Uterus (tissue), 2 donors: ENCODE results near the gene GPR37L1.

Source experiments
- CTCF ChIP-seq, 4 experiments: fragments of 200-600 bp in 2 of 4; fragments of 450-650 bp in 2 of 4; sonication (generic) in 2 of 4; IDR thresholded peaks; one replicate each; pipeline ENCODE4 v1.5.1; 2016 to 2019; ENCODE audit warnings: antibody characterized with exemption in 4 of 4, mild to moderate bottlenecking in 2 of 4, moderate library complexity in 1 of 4
- POLR2A ChIP-seq, 2 donors: fragments of 450-650 bp; IDR thresholded peaks; one replicate each; pipeline ENCODE4 v1.6.1; 2016; ENCODE audit warnings: antibody characterized with exemption in 2 of 2, mild to moderate bottlenecking in 1 of 2, moderate library complexity in 1 of 2

- no peak for TF ChIP-seq CTCF (IDR thresholded peaks at IDR 0.05)
- TF ChIP-seq POLR2A (IDR thresholded peaks at IDR 0.05): no peak
Observed at GRCh38 chr1:202081992-202082391, 40.7 kb upstream of the GPR37L1 start.
